Measurements from ENCODE around the gene USF3.
"Not testable (repeated sequence)": the region's sequence is repeated elsewhere in the genome, so short reads cannot be mapped to it uniquely, and the experiment has no call there.

The USF3 gene

DNA sequence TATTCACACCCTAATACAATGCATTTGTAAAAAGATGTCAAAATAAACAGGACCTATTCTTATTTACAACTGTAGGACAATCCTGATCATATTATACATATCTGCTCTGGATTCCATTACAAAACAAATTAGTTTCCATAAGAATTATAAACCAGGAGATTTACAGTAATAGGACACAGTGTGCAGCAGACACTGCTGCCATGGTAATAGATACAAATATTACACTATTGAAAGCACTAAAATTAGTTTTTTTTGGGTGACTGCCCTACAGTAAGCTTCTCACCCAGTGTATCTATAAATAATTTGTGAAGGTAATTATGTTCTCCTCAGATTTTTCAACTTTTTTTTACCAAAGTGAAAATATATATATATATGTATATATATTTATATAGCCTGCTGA, 47.9 kb downstream of the USF3 start:
- DNase-seq, result no peak

DNA sequence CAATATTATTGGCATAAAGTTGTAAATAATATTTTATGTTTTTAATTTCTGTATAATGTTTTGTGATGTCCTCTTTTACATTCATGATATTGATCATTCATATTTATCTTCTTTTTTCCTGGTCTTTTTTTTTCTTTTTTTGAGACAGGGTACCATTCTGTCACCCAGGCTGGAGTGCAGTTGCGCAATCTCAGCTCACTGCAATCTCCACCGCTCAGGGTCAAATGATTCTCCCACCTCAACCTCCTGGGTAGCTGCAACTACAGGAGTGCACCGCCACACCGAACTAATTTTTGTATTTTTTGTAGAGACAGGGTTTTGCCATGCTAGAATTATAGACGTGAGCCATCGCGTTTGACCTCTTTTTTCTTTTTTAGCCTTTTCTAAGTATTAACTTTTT, 52.9 kb downstream of the USF3 start:
- no peak for DNase-seq

DNA sequence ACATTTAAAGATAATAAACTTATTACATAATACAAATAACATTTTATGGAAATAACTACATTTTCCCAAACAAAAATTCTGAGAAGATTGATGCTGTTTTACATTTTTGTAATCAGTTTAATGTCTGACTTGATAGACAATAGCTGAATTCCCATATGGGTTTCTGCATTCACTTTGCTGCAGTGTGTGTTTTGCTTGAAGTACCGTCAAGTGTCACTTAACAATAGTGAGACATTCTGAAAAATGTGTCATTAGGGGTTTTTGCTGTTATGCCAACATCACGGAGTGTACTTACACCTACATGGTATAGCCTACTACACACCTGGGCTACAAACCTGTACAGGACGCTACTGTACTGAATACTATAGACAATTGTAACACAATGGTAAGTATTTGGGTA, 57.5 kb downstream of the USF3 start:
- no peak for DNase-seq

DNA sequence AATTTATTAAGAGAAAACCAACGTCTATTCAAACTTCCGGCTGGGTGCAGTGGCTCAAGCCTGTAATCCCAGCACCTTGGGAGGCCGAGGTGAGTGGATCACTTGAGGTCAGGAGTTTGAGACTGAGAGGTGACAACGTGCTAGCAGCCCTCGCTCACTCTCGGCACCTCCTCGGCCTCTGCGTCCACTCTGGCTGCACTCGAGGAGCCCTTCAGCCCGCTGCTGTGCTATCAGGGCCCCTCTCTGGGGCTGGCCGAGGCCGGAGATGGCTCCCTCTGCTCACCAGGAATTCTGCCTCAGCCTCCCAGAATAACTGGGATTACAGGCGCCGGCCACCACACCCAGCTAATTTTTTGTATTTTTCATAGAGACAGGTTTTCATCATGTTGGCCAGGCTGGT, 58.7 kb downstream of the USF3 start:
- DNase-seq, result no peak

DNA sequence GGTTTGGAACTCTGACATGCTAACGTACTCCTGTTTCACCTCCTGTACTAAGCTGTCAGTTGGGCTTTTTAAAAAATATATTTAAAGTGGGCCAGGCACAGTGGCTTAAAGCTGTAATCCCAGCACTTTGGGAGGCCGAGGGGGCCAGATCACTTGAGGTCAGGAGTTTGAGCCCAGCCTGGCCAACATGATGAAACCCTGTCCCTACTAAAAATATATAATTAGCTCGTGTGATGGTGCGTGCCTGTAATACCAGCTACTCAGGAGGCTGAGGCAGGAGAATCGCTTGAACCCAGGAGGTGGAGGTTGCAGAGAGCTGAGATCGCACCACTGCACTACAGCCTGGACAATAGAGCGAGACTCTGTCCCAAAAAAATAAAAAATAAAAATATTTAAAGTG, 60.4 kb downstream of the USF3 start:
- DNase-seq, result not testable (repeated sequence)

DNA sequence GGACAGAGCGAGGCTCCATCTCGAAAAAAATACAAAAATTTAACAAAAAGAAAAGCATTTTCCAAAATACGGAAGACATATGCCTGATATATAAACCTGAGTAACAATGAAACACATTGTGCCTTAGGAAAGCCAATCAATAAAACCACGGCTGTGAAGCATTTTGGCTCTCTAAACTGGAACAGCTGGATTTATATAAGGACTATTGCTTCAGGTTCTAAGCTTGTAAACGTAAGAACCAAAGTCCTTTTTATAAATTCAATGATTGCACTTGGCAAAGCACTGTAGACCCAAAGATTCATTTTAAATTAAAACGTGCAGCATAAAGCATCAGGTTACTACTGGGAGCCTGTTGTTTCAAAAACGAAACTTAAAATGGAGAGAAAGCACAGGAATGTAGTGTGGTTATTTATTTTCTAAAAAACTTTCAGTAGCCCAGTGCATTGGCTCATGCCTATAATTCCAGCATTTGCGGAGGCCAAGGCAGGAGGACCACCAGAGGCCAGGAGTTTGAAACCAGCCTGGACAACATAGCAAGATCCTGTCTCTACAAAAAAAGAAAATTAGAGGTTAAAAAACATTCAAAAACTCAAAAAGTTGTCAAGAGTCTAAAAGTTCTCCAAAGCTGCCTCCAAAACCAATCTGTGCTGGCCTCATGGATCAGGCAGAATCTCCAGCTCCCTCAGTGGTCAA, 61.5 kb downstream of the USF3 start:
- DNase-seq, result no peak

DNA sequence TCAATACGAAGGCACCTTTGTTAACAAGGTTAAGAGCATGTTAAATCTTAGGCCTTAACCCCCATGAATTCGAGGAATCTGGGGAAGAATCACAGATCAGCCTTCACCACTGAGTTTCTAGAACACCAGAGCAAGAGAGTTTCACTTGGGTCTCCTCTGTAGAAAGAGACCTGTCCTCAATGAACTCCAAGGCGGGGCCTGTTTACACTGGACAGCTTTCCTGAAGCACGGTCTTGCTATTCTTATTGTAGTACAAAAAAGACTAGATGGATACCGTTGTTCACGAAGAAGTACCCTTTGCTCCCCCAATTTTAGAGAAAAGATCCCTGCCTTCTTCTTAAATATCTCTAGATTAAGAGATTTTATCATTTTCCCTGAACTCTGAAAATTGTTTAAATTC, 64.9 kb downstream of the USF3 start:
- no peak for DNase-seq

DNA sequence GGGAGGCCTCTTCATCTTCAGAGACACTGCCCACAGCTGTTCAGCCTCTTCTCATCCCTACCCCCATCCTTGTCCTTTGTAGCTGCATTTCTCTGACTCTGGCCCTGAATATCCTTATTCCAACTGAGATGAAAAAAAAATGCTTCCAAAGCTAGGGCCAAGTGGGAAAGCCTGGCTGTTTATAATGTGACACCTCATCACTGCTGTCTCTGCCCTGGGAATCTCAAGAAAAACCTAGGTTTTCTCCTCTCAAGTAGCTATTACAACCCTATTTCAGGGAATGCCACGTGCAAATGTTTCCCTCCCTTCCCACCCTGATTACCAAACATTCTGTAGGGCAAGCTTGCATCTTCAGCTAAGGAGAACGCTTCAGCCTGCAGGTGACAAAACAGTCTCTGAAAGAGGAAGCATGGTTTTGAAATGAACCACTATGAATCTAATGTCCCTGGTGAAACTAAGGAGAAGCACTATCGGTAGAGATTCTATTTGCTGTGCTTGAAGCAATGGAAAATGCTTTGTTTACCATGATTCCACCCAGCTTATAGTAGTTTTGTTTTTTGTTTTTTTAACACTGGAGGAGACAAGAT, 65.4 kb downstream of the USF3 start:
- peak; percentile 38 for DNase-seq

DNA sequence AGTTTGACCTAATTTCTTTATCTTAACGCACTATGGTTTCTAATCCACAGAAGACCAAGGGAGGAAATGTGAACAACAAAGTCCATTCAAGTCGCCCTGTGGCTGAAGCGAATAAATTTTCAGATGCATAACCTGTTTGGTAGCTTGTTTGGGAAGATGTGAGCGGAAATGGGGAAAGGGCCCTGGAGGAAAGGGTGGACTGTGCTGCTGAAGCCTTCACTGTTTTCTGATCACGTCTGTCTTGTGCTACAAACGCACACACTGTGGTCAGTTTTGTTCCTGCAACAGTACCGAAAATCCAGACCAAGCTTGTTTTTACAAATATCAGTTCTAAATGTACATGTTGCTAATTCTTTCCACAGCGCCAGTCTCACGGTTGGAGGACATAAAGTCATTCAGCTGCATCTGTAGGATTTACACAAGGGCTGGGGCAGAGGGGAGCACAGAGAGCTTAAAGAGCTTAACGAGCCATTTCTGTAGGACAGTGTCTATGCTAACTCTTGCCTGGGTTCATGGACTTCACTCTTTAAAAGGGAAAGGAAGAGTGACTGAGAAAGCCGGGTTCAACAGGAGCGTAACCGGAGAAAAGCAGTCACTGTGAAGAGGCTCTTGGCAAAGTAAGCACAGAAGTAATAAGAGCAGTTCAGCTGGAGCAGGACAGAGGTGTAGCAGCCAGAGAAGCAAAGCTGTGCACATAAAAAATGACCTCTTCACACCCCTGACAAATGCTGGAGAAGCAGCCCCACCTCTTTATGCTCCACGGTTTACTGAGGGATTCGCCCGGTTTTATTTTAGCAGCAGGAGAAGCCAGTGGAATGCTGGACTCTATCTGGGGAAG, 66.6 kb downstream of the USF3 start:
- peak; percentile 87 for DNase-seq

DNA sequence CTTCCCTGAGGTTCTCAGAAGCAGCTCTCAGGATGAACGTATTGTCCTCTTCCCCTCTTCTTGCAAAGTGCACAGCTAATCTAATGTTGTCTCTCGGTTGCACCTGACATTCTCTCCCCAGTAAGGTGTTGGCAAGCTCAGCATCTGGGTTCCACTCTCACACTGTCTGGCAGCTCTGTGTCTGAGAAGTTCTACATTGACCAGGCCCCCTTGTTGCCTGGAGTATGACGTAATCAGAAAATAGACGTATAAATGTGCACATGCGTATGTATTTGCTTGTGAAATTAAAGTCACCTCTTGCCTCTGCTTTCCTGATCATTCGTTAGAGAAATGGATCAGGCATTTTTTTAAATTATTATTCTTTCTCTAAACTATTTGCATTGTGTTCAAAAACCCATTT, 67.7 kb downstream of the USF3 start:
- no peak for DNase-seq

DNA sequence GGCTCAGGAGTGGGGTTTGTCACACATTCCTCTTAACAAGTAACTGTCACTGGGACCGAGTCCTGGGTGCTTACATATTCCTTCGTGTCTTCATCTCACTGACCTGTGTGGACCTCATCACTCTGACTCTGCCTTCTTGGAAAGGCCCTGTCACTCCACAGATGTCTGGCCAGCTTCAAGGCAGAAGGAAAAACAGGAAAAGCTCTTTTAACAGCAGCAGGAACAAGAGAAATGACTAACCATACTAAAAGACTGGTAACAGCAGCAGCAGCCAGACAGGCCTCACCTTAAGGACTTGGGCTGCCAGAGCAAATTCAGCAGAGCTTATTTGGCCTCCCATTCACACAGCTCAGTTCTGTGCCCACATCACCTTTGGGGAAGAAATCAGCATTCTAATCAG, 68.1 kb downstream of the USF3 start:
- no peak for DNase-seq

DNA sequence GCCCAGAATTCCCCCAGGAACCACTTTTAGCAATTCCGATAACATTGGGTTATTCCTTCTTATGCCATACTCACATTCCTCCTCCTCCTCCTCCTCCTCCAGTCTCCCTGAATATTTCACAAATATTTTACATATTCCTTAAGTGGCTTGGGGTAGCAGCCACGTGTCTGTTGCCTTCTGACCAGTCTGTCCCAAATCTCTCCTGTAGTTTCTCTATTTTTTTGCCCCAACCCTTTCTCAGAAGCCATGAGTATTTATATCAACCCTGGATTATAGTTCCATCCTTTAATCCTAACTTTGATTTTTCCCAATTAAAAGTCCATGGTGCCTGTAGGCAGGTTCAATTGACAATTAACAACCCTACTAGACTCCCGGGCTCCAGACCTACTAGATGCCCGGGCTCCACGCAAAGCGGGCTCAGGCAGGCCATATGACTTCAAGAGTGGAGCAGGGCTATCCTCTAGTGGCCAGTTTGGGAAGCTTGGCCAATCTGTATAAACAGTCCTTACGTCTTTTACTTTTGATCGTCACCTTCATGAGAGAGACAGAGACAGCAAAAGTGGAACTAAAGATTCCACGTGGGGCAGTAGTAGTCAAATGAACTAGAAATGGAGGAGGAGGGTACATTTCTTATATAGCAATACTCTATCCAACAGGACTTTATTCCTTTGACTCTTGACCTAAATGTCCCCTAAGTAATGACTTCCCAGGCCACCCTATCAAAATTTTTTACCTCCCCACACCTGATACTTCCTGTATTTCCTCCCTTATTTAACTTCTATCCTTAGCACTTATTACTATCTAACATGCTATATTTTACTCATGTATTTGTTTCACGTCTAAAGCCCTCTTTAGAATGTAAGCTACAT, 69.7 kb downstream of the USF3 start:
- DNase-seq, result peak; percentile 61

DNA sequence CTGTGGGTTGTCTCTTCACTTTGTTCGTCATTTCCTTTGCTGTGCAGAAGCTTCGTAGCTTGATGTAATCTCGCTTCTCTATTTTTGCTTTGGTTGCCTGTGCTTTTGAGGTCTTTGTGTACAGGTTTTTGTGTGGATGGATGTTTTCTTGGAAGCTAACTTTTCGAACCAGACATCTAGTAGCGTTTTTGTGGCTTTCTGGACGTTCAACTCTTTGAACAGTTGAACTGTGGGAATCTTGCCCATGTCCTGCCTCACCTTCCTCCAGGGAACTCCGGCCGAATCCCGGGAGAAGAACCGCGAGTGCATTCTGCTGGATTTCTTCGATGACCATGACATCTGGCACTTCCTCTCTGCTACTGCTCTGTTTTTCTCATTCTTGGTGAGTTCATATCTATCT, 70.6 kb downstream of the USF3 start:
- no peak for DNase-seq

DNA sequence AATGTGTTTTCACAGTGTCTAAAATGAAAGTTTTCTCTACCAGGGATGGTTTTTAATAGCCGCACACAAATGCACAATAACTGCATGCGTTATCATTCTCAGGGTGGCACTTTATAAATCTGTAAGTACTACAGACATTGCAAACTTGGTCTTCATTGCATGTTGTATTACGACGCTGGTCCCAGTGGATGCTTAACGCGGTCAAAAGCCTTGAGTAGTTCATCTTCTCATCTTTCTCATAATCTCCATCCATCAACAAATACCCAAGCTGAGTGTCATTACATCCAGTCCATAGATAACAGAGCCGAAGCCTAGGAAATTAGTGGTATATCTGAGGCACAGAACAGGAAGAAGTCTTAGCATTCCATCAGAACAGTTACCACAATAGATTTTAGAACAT, 72.6 kb downstream of the USF3 start:
- DNase-seq, result no peak

DNA sequence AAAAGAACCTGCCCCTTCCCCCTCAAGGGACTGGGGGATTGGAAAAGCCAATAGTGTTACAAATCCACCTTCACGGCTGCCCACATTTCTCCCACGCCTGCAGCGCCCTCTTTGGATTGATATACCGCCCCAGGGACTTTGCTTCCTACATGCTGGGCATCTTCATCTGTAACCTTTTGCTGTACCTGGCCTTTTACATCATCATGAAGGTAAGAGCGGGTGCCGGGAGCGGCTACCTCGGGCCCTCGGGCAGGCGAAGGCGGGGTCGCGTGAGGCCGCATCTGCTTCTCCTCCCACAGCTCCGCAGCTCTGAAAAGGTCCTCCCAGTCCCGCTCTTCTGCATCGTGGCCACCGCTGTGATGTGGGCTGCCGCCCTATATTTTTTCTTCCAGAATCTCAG, 73.1 kb downstream of the USF3 start:
- DNase-seq, result no peak

DNA sequence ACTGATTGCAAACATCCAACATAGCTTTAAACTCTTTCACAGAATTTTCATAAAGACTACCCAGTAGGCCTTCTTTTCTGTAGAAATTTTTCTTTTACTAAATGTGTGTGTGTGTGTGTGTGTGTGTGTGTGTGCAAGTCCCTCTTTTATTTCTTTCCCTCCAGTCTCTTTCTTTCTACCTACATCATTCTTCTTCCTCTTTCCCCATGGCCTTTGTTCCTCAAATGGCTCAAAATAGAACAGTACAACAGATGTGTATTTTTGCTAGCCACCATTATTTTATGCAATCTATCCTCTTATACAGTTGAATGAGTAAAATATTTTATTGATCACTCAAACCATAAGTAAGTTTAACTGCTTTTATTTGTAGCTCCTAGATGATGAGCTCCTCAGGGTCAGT, 76.4 kb downstream of the USF3 start:
- DNase-seq, result no peak

DNA sequence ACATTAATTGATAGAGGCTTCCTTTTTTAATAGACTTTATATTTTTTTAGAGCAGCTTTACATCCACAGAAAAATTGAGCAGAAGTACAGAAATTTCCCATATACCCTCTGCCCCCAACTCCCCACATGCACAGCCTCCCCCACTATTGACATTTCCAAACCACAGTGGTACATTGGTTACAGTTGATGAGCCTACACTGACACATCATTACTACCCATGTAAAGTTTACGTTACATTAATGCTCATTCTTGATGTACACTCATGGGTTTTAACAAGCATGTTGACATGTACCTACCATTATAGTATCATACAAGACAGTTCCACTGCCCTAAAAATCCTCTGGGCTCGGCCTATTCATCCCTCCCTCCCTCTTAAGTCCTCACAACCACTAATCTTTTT, 78.7 kb downstream of the USF3 start:
- no peak for DNase-seq

DNA sequence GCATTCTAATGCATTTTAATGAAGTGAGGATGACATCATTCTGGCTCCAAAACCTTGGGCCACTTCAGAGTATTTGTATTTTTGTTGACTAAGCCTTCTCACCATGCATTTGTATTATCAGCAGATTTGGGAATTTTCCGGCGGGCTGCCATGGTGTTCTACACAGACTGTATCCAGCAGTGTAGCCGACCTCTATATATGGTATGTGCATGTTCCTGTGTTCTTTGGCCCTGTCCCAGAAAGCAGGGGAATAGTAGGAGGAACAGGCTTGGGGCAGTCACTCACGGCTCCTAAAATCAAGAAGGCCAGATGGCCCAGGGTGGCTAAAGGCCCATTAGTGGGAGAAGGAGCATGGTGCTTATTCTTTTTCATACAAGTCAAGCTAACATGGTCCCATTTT, 80.5 kb downstream of the USF3 start:
- DNase-seq, result no peak

DNA sequence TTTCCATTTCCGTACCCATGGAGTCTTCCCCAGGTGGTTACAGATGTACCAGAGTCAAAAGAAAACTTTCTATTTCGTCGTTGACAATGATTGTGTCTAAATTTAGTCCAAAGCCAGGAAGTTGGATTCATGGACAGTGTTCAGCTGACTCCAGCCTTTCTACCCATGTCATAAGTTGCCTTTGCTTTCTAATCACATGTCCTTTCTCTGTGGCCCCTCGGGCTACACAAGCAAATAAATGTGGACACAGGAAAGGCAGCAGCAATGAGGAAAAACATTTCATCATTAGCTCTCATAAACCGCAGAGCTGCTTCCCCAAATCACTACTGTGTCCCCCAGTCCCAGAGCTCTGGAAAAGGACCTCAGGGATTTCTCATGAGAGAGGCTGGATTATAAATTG, 82.0 kb downstream of the USF3 start:
- no peak for DNase-seq

DNA sequence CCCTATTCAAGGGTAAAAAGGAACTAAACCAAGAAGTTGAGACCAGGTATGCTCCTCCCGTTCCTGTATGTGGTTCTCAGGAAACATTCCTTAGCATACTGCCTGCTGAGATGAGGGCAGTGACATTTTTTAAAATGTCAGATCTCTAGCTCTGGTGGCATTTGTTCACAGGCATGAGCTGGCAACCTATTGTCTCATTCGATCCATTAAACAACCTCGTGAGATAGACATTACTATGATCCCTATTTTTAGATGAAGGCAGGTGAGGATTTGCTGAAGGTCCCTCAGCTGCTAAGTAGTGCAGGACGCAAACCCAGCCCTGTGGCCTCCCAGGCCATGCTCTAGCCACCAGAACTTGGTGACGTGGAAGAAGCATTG, 89.2 kb downstream of the USF3 start:
- no peak for DNase-seq

DNA sequence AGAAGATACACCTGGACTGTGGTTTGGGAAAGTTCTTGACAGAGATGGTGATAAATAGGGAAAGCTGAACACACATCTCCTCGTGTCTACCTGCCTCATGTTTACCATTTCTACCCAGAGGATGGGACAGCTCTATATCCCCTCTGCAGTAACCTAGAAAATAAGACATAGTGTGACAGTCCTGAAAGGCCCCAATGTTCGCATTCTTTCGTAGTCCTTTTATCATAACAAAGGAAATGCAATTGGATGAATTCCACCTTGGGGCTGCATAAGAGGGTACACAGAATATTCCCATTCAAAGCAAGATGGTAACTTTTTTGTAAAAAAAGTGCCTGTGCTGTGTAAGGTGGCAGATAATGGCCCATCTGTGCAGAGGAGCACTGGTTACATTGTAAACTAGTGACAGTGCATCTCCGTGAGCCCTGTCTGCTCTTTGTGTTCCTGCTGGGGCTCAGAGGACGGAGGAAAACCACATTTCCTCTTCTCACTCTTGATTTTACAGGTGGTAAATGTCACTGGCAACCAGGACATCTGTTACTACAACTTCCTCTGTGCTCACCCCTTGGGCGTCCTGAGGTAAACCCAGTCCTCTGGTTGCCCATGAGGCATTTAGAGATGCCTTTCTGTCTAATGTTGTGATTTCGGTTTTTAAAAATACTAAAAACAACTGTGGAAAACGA, 89.8 kb downstream of the USF3 start:
- no peak for DNase-seq

DNA sequence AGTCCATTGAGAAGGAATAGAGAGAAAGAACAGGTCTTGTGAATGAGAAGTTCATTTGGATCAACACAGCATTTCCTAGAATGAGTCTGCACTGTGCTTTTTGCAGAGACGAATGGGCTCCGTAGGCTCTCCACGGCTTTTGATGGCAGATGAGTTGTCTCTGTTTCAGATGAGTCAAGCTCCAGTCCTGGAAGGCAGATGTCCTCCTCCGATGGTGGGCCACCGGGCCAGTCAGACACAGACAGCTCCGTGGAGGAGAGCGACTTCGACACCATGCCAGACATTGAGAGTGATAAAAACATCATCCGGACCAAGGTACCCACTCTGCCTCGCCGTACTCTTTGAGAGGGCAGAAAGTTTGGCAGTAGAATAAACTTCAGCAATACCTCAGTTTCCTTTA, 93.6 kb downstream of the USF3 start:
- no peak for DNase-seq

DNA sequence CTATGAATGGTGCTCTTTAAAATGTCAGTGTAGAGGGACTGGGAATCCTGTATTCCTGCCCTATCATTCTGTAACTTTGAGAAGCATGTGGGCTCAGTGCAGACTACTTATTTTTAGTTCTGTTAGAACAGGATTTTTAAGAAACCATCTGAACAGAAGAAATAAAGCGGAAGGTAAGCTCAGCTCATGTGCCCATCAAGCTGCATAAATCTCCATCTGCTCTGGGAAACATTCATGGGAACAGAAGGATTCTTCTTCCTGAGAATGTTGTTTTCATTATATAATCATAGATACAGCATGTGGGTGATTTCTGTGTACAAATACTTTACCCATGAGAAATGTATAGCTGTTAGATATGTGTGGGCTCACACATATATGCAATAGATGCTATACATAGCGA, 94.2 kb downstream of the USF3 start:
- no peak for DNase-seq
